Common myeloid progenitor, CD34-positive (primary cell): Measurements from ENCODE around the gene TACR1.

ENCODE experiments used
- CTCF ChIA-PET: fragments of 350-600 bp; sonication (Branson Sonifier 250); formaldehyde crosslinking; loops from one replicate; lab custom pipeline; 2021; ENCODE audit warnings: antibody characterized with exemption; lab: Charles Lee
- POLR2A ChIA-PET: fragments of 350-600 bp; sonication (Branson Sonifier 250); formaldehyde crosslinking; loops from one replicate; lab custom pipeline; 2021; ENCODE audit warnings: antibody characterized with exemption; lab: Charles Lee
- DNase-seq, 3 donors: peaks; one replicate each; pipeline versions ENCODE4 v3.0.0 to v3.0.0-alpha.2; 2013
- H3K27ac ChIP-seq, 2 experiments: 1 replicate in 1 of 2; 2 replicates in 1 of 2; pipeline ENCODE4 v1.7.0; 2013; ENCODE audit warnings: inconsistent platforms in 2 of 2, low read length in 2 of 2, mild to moderate bottlenecking in 2 of 2, low read depth in 1 of 2, moderate library complexity in 1 of 2; ENCODE audit not compliant: severe bottlenecking in 2 of 2, insufficient read depth in 1 of 2, poor library complexity in 1 of 2
- H3K27me3 ChIP-seq, 5 experiments: replicated peaks in 2 of 5; 1 replicate in 3 of 5; 2 replicates in 2 of 5; pipeline versions ENCODE4 v1.6.1 to v1.7.0; 2013; ENCODE audit warnings: low read length in 4 of 5, mild to moderate bottlenecking in 2 of 5, moderate library complexity in 2 of 5, inconsistent platforms in 1 of 5; ENCODE audit not compliant: insufficient read depth in 5 of 5, control insufficient read depth in 4 of 5
- H3K36me3 ChIP-seq, 4 experiments: 1 replicate in 2 of 4; 2 replicates in 2 of 4; pipeline versions ENCODE4 v1.6.1 to v1.7.0; 2013; ENCODE audit warnings: low read length in 3 of 4, control low read depth in 1 of 4, mild to moderate bottlenecking in 1 of 4; ENCODE audit not compliant: control insufficient read depth in 4 of 4, insufficient read depth in 4 of 4
- H3K4me1 ChIP-seq, 4 experiments: 1 replicate in 3 of 4; 2 replicates in 1 of 4; pipeline versions ENCODE4 v1.6.1 to v1.7.1; 2013; ENCODE audit warnings: low read length in 3 of 4, mild to moderate bottlenecking in 3 of 4, control low read depth in 1 of 4, inconsistent platforms in 1 of 4, moderate library complexity in 1 of 4; ENCODE audit not compliant: control insufficient read depth in 4 of 4, insufficient read depth in 4 of 4; ENCODE audit errors: control extremely low read depth in 1 of 4
- H3K4me3 ChIP-seq, 7 experiments: 1 replicate in 4 of 7; 2 replicates in 3 of 7; pipeline versions ENCODE4 v1.5.1 to v1.7.0; 2013; ENCODE audit warnings: mild to moderate bottlenecking in 7 of 7, low read length in 6 of 7, moderate library complexity in 6 of 7, inconsistent platforms in 2 of 7, low read depth in 2 of 7, control low read depth in 1 of 7; ENCODE audit not compliant: insufficient read depth in 4 of 7, control insufficient read depth in 1 of 7; ENCODE audit errors: extremely low read depth in 1 of 7
- H3K9me3 ChIP-seq, 5 experiments: 1 replicate in 4 of 5; 2 replicates in 1 of 5; pipeline versions ENCODE4 v1.6.1 to v1.7.1; 2013; ENCODE audit warnings: low read length in 4 of 5, mild to moderate bottlenecking in 2 of 5, inconsistent platforms in 1 of 5, low read depth in 1 of 5, moderate library complexity in 1 of 5; ENCODE audit not compliant: control insufficient read depth in 4 of 5, insufficient read depth in 2 of 5; ENCODE audit errors: control extremely low read depth in 1 of 5
- WGBS: methylation state at CpG from one replicate; pipeline ENCODE4 v1.1.5; 2013; ENCODE audit not compliant: insufficient coverage; 5-methylcytosine and 5-hydroxymethylcytosine counted together

Gene TACR1

GRCh38 chr2:75130171-75130570, 69.1 kb downstream of the TACR1 start:
- peaks cover 0 to 3% (median 0%) of the 10 kb centered on the region in 5 experiments for H3K27me3 ChIP-seq
- peaks cover 0 to 1% (median 0%) of the 10 kb centered on the region in 5 experiments for H3K9me3 ChIP-seq
- WGBS: 0% methylated on average over 1 of the region's 1 CpG
- H3K36me3 ChIP-seq: no peaks in the 10 kb centered on the region
- ChIA-PET POLR2A (no interaction called here), CTCF (interaction anchor here (0.6 kb wide), 1 partner anchor 10 kb away, joined by 3 read pairs; no protein-coding TSS in a partner anchor)
- no peak overlapping the region for H3K4me3 ChIP-seq
- H3K4me1 ChIP-seq: no peaks in the 10 kb centered on the region
- DNase-seq: peak; percentile 23 to 64 (median 56)
- H3K27ac ChIP-seq: no peak overlapping the region

- peaks cover 0 to 3% (median 0%) of the 10 kb centered on the region in 5 experiments for H3K27me3 ChIP-seq
- H3K4me1 ChIP-seq: no peaks in the 10 kb centered on the region
- no peak for DNase-seq
- no peaks in the 10 kb centered on the region for H3K36me3 ChIP-seq
- no peak overlapping the region for H3K27ac ChIP-seq
- POLR2A ChIA-PET: no interaction called here
- CTCF ChIA-PET: interaction anchor here (0.6 kb wide), 1 partner anchor 43 kb away, joined by 3 read pairs; no protein-coding TSS in a partner anchor
- H3K9me3 ChIP-seq: peaks cover 0 to 1% (median 0%) of the 10 kb centered on the region in 5 experiments
- no peak overlapping the region for H3K4me3 ChIP-seq
- 96% methylated on average over 3 of the region's 6 CpGs for WGBS
Measured at GRCh38 chr2:75123876-75124275, 75.4 kb downstream of the TACR1 start.

- Histone ChIP-seq H3K4me3 (no peak overlapping the region), H3K27ac (no peak overlapping the region), H3K36me3 (no peaks in the 10 kb centered on the region), H3K27me3 (no peaks in the 10 kb centered on the region), H3K9me3 (no peaks in the 10 kb centered on the region), H3K4me1 (no peaks in the 10 kb centered on the region)
- ChIA-PET POLR2A (no interaction called here), CTCF (interaction anchor here (0.8 to 1.0 kb wide), 2 partner anchors 14 to 68 kb away, joined by 3 read pairs; no protein-coding TSS in a partner anchor)
- DNase-seq: no peak
- WGBS: no CpG with 5 or more reads among the region's 4 CpGs
Measured at GRCh38 chr2:75113231-75113869, 86.0 kb downstream of the TACR1 start.

GRCh38 chr2:75108937-75109482, 90.3 kb downstream of the TACR1 start:
- Histone ChIP-seq H3K9me3 (peaks cover 0 to 2% (median 0%) of the 10 kb centered on the region in 5 experiments), H3K27me3 (no peaks in the 10 kb centered on the region), H3K4me1 (no peaks in the 10 kb centered on the region), H3K4me3 (no peak overlapping the region), H3K36me3 (no peaks in the 10 kb centered on the region), H3K27ac (no peak overlapping the region)
- ChIA-PET POLR2A (no interaction called here), CTCF (no interaction called here)
- DNase-seq: no peak
- WGBS: 81% methylated on average over 7 of the region's 9 CpGs

- Histone ChIP-seq H3K9me3 (peaks cover 0 to 7% (median 0%) of the 10 kb centered on the region in 5 experiments), H3K4me3 (no peak overlapping the region), H3K36me3 (no peaks in the 10 kb centered on the region), H3K27me3 (no peaks in the 10 kb centered on the region), H3K27ac (no peak overlapping the region), H3K4me1 (no peaks in the 10 kb centered on the region)
- ChIA-PET POLR2A (no interaction called here), CTCF (interaction anchor here (0.8 kb wide), 2 partner anchors 8 to 34 kb away, joined by 3 read pairs; no protein-coding TSS in a partner anchor)
- no peak for DNase-seq
- 100% methylated on average over 2 of the region's 4 CpGs for WGBS
Measured at GRCh38 chr2:75102011-75102410, 97.3 kb downstream of the TACR1 start.

- no CpG with 5 or more reads among the region's 1 CpG for WGBS
- ChIA-PET POLR2A (interaction anchor here (0.5 kb wide), 1 partner anchor 197 kb away, joined by 5 read pairs; no protein-coding TSS in a partner anchor), CTCF (interaction anchor here (0.8 kb wide), 1 partner anchor 8 kb away, joined by 3 read pairs; no protein-coding TSS in a partner anchor)
- H3K4me3 ChIP-seq: no peak overlapping the region
- H3K27ac ChIP-seq: no peak overlapping the region
- no peaks in the 10 kb centered on the region for H3K36me3 ChIP-seq
- no peaks in the 10 kb centered on the region for H3K27me3 ChIP-seq
- H3K9me3 ChIP-seq: peaks cover 0 to 7% (median 0%) of the 10 kb centered on the region in 5 experiments
- DNase-seq: no peak
- no peaks in the 10 kb centered on the region for H3K4me1 ChIP-seq
Measured at GRCh38 chr2:75100801-75101151, 98.5 kb downstream of the TACR1 start.
